K562 (cell line): Measurements from ENCODE around the gene UBE2I. TPM values are rescaled to one million over a fixed set of nuclear protein-coding genes. Genes with fewer than 3 reads are reported as not detected.

Experiments used
- BACH1 ChIP-seq: fragments of 200-800 bp; sonication (Bioruptor generic); IDR thresholded peaks from 2 replicates; pipeline ENCODE4 v1.6.1; 2016; ENCODE audit warnings: missing genetic modification characterization, missing compliant biosample characterization
- CTBP1 ChIP-seq: fragments of 450-650 bp; IDR thresholded peaks from 2 replicates; pipeline ENCODE4 v1.6.1; 2016; ENCODE audit warnings: borderline replicate concordance
- EP400 ChIP-seq: fragments of 450-650 bp; IDR thresholded peaks from 2 replicates; pipeline ENCODE4 v1.6.1; 2017; ENCODE audit warnings: antibody characterized with exemption, mild to moderate bottlenecking, moderate library complexity
- FOXA3 ChIP-seq, 2 experiments: fragments of 450-650 bp in 1 of 2; sonication (generic) in 1 of 2; formaldehyde crosslinking; IDR thresholded peaks in 1 of 2; conservative IDR thresholded peaks in 1 of 2; 2 replicates each; pipeline versions ENCODE4 v1.4.0 to v1.8.0; 2020 to 2022; ENCODE audit warnings: mild to moderate bottlenecking in 2 of 2, missing genetic modification reagents in 1 of 2
- FOXJ2 ChIP-seq: fragments of 200-800 bp; sonication (Bioruptor generic); IDR thresholded peaks from 2 replicates; pipeline ENCODE4 v1.6.1; 2016; ENCODE audit warnings: missing genetic modification characterization, missing compliant biosample characterization
- FOXM1 ChIP-seq, 2 experiments: fragments of 450-650 bp in 1 of 2; sonication (generic) in 1 of 2; formaldehyde crosslinking in 1 of 2; IDR thresholded peaks; 2 replicates each; pipeline versions ENCODE4 v1.6.1 to v1.9.0; 2017 to 2022; ENCODE audit warnings: low read depth in 2 of 2, mild to moderate bottlenecking in 2 of 2, missing genetic modification reagents in 1 of 2, moderate library complexity in 1 of 2
- FUS ChIP-seq: fragments of 200-400 bp; formaldehyde crosslinking; optimal IDR thresholded peaks from 2 replicates; pipeline ENCODE3; 2017; ENCODE audit warnings: low read depth, low read length
- KDM1A ChIP-seq, 2 experiments: fragments of 450-650 bp; IDR thresholded peaks; 2 replicates each; pipeline ENCODE4 v1.6.1; 2016; ENCODE audit warnings: mild to moderate bottlenecking in 2 of 2
- KDM4B ChIP-seq, 2 experiments: fragments of 450-650 bp in 1 of 2; sonication (generic) in 1 of 2; IDR thresholded peaks; 2 replicates each; pipeline ENCODE4 v1.6.1; 2016 to 2017; ENCODE audit warnings: borderline replicate concordance in 2 of 2, antibody characterized with exemption in 1 of 2, low read depth in 1 of 2, mild to moderate bottlenecking in 1 of 2
- KLF6 ChIP-seq: fragments of 250-450 bp; sonication (Bioruptor Pico); IDR thresholded peaks from 2 replicates; pipeline ENCODE4 v1.4.0; 2020; ENCODE audit warnings: mild to moderate bottlenecking, moderate library complexity, borderline replicate concordance
- MEIS2 ChIP-seq: fragments of 450-650 bp; IDR thresholded peaks from 2 replicates; pipeline ENCODE4 v1.6.1; 2014; ENCODE audit warnings: mild to moderate bottlenecking; ENCODE audit not compliant: partially characterized antibody
- NCOR1 ChIP-seq: fragments of 450-650 bp; IDR thresholded peaks from 2 replicates; pipeline ENCODE4 v1.6.1; 2016; ENCODE audit warnings: mild to moderate bottlenecking, moderate library complexity
- NR2C1 ChIP-seq, 2 experiments: fragments of 450-650 bp; IDR thresholded peaks; 2 replicates each; pipeline ENCODE4 v1.6.1; 2017; ENCODE audit warnings: mild to moderate bottlenecking in 2 of 2, antibody characterized with exemption in 1 of 2, inconsistent platforms in 1 of 2, missing compliant biosample characterization in 1 of 2, missing genetic modification characterization in 1 of 2
- RBM22 ChIP-seq: fragments of 200-400 bp; formaldehyde crosslinking; IDR thresholded peaks from 2 replicates; pipeline ENCODE4 v1.6.1; 2018; ENCODE audit warnings: low read length, low read depth; ENCODE audit not compliant: poor library complexity, severe bottlenecking
- ZFP36 ChIP-seq: fragments of 150-350 bp; IDR thresholded peaks from 2 replicates; pipeline ENCODE4 v1.6.1; 2018; ENCODE audit warnings: low read length, low read depth; ENCODE audit not compliant: partially characterized antibody
- ZNF253 ChIP-seq: fragments of 250-450 bp; sonication (Bioruptor Pico); conservative IDR thresholded peaks from 2 replicates; pipeline ENCODE4 v1.6.1; 2021; ENCODE audit warnings: mild to moderate bottlenecking
- ZNF436 ChIP-seq: fragments of 250-450, 450-650 bp; sonication (Bioruptor Pico); formaldehyde crosslinking; IDR thresholded peaks from 2 replicates; pipeline ENCODE4 v1.7.0; 2020; ENCODE audit warnings: mild to moderate bottlenecking
- polyA plus RNA-seq, 8 experiments: library from polyadenylated mRNA; depleted of rRNA in 4 of 8; stranded (reverse) in 5 of 8; unstranded in 3 of 8; fragments of >200 nt; fragmentation: Nextera tagmentation in 2 of 8; fragmentation: Illumina TruSeq in 1 of 8; extraction: Ambion mirVana in 2 of 8; extraction: Trizol in 1 of 8; gene quantifications; 2 replicates each; pipeline versions ENCODE4 v1.2.1 to v1.2.3, GENCODE V29; 2011 to 2014; ENCODE audit warnings: inconsistent platforms in 1 of 8, missing spikeins in 1 of 8
- total RNA-seq, 7 experiments: library from RNA; depleted of rRNA in 6 of 7; stranded (reverse); fragments of >200 nt in 6 of 7; fragmentation: Illumina TruSeq in 2 of 7; extraction: Trizol in 2 of 7; gene quantifications; 2 replicates each; pipeline versions ENCODE4 v1.2.1 to v1.2.3, GENCODE V29; 2011 to 2021; ENCODE audit warnings: low replicate concordance in 1 of 7
- TF ChIP-seq, protein P1 (sequence below), 2 experiments: fragments of 250-450 bp in 1 of 2; fragments of 450-650 bp in 1 of 2; sonication (Bioruptor Pico) in 1 of 2; IDR thresholded peaks; 2 replicates each; pipeline versions ENCODE4 v1.6.1 to v1.8.0; 2016 to 2021; ENCODE audit warnings: mild to moderate bottlenecking in 2 of 2, moderate library complexity in 2 of 2, missing compliant biosample characterization in 1 of 2, missing genetic modification characterization in 1 of 2
- TF ChIP-seq, protein P2 (sequence below): sonication (generic); formaldehyde crosslinking; IDR thresholded peaks from 2 replicates; pipeline ENCODE4 v1.8.0; 2022; ENCODE audit warnings: mild to moderate bottlenecking, missing genetic modification reagents
- TF ChIP-seq, protein P3 (sequence below): fragments of 250-450 bp; sonication (Bioruptor Pico); IDR thresholded peaks from 2 replicates; pipeline ENCODE4 v1.8.0; 2022; ENCODE audit warnings: moderate library complexity, mild to moderate bottlenecking, inconsistent platforms
- TF ChIP-seq, protein P4 (sequence below): sonication (generic); formaldehyde crosslinking; IDR thresholded peaks from 2 replicates; pipeline ENCODE4 v1.8.0; 2022; ENCODE audit warnings: missing genetic modification reagents, mild to moderate bottlenecking, borderline replicate concordance
- TF ChIP-seq, protein P5 (sequence below): sonication (generic); formaldehyde crosslinking; IDR thresholded peaks from 2 replicates; pipeline ENCODE4 v1.8.0; 2022; ENCODE audit warnings: missing genetic modification reagents, mild to moderate bottlenecking, moderate library complexity, borderline replicate concordance

UBE2I gene
- total and polyA plus RNA-seq, 9 of the 15 experiments (the other 6 are each of a cell fraction or from before 2014, with no cell fraction given), result 36.6 to 254 (median 104) TPM

DNA sequence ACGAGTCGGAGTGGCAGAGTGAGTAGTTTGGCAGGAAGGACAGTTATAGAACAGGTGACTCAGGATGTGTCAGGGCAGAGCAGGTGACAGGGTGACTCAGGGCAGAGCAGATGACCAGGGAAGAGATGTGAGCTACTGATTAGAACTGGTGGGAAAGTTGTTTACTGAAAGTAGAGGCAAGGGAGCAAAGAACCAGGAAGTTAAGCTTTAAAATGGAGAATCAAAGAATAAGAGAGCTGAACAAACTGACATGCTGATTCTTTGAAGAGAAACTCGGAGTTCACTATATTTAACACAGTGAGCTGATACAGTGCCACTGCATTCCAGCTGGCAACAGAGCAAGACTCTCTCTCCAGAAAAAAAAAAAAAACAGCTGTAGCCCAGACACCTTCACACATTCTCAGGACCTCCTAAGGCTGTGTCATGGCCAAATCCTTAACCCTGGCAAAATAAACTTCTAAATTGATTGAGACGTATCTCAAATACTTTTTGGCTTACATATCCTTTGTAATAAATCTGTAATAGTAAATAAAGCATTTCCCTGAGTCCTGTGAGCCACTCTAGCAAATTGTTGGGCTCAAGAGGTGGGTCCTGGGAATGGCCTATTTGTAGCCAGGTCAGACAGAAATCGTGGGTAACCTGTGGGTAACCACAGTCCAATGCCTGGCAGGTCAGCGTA, 12.3 kb upstream of the UBE2I start (continued):
- TF ChIP-seq FUS (no peak), MEIS2 (peak; percentile 58), KDM4B (IDR thresholded peaks at IDR 0.05; ENCODE audit: borderline replicate concordance in 2 of 2, low read depth in 1 of 2) (no peak), NR2C1 (IDR thresholded peaks at IDR 0.05) (no peak), NR2C1 (tag; IDR thresholded peaks at IDR 0.05) (peak; percentile 37; the same call in 1 of the 2 replicates), KDM1A (IDR thresholded peaks at IDR 0.05) (peak in 1 of 2 experiments; percentile 23; a peak in 1 of 4 replicates), FOXA3 (CRISPR knock-in tag; conservative IDR thresholded peaks at IDR 0.05 in 1 of 2, IDR thresholded peaks at IDR 0.05 in 1 of 2) (peak in 1 of 2 experiments; percentile 40; a peak in 1 of 4 replicates), EP400 (peak; percentile 69), ZFP36 (no peak), CTBP1 (peak; percentile 97), KLF6 (CRISPR knock-in tag) (peak; percentile 77; the same call in 1 of the 2 replicates), ZNF436 (no peak), FOXM1 (IDR thresholded peaks at IDR 0.05; ENCODE audit: low read depth) (0 out of 2 replicates have a peak, but pooled peaks have one; percentile 80), FOXM1 (CRISPR knock-in tag; IDR thresholded peaks at IDR 0.05; ENCODE audit: low read depth) (no peak), RBM22 (no peak), BACH1 (peak; percentile 67; the same call in 1 of the 2 replicates), NCOR1 (no peak; the same call in 1 of the 2 replicates), FOXJ2 (tag) (peak; percentile 74), ZNF253 (no peak)
- TF ChIP-seq, protein P1, sequence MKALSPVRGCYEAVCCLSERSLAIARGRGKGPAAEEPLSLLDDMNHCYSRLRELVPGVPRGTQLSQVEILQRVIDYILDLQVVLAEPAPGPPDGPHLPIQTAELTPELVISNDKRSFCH (CRISPR knock-in tag; IDR thresholded peaks at IDR 0.05), result no peak
- TF ChIP-seq, protein P1 (tag; IDR thresholded peaks at IDR 0.05), result peak; percentile 68; the same call in 1 of the 2 replicates
- TF ChIP-seq, protein P2, sequence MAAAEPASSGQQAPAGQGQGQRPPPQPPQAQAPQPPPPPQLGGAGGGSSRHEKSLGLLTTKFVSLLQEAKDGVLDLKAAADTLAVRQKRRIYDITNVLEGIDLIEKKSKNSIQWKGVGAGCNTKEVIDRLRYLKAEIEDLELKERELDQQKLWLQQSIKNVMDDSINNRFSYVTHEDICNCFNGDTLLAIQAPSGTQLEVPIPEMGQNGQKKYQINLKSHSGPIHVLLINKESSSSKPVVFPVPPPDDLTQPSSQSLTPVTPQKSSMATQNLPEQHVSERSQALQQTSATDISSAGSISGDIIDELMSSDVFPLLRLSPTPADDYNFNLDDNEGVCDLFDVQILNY (CRISPR knock-in tag), result no peak
- TF ChIP-seq, protein P3, sequence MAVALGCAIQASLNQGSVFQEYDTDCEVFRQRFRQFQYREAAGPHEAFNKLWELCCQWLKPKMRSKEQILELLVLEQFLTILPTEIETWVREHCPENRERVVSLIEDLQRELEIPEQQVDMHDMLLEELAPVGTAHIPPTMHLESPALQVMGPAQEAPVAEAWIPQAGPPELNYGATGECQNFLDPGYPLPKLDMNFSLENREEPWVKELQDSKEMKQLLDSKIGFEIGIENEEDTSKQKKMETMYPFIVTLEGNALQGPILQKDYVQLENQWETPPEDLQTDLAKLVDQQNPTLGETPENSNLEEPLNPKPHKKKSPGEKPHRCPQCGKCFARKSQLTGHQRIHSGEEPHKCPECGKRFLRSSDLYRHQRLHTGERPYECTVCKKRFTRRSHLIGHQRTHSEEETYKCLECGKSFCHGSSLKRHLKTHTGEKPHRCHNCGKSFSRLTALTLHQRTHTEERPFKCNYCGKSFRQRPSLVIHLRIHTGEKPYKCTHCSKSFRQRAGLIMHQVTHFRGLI (CRISPR knock-in tag), result no peak
- TF ChIP-seq, protein P4, sequence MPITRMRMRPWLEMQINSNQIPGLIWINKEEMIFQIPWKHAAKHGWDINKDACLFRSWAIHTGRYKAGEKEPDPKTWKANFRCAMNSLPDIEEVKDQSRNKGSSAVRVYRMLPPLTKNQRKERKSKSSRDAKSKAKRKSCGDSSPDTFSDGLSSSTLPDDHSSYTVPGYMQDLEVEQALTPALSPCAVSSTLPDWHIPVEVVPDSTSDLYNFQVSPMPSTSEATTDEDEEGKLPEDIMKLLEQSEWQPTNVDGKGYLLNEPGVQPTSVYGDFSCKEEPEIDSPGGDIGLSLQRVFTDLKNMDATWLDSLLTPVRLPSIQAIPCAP, result no peak
- TF ChIP-seq, protein P5, sequence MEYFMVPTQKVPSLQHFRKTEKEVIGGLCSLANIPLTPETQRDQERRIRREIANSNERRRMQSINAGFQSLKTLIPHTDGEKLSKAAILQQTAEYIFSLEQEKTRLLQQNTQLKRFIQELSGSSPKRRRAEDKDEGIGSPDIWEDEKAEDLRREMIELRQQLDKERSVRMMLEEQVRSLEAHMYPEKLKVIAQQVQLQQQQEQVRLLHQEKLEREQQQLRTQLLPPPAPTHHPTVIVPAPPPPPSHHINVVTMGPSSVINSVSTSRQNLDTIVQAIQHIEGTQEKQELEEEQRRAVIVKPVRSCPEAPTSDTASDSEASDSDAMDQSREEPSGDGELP, result peak; percentile 61
